HepG2 (cell line): ENCODE results near the gene BICDL2. TPM values are rescaled to one million over a fixed set of nuclear protein-coding genes. Genes with fewer than 3 reads are reported as not detected.

ENCODE experiments used
- AGO1 ChIP-seq: fragments of 200-400 bp; formaldehyde crosslinking; IDR thresholded peaks from 2 replicates; pipeline ENCODE4 v1.6.1; 2017; ENCODE audit warnings: mild to moderate bottlenecking, low read depth, low read length, moderate library complexity; ENCODE audit not compliant: poor library complexity, severe bottlenecking
- CBFB ChIP-seq: sonication (generic); formaldehyde crosslinking; IDR thresholded peaks from 2 replicates; pipeline ENCODE4 v1.4.0; 2020; ENCODE audit warnings: missing genetic modification reagents
- CBX1 ChIP-seq: IDR thresholded peaks from one replicate; pipeline ENCODE4 v1.6.1; 2016; ENCODE audit warnings: antibody characterized with exemption, low read depth
- KDM1A ChIP-seq: IDR thresholded peaks from 2 replicates; pipeline ENCODE4 v1.6.1; 2016; ENCODE audit warnings: missing compliant biosample characterization
- NFIB ChIP-seq: sonication (generic); formaldehyde crosslinking; IDR thresholded peaks from 2 replicates; pipeline ENCODE4 v1.9.0; 2021; ENCODE audit warnings: missing genetic modification reagents, mild to moderate bottlenecking, borderline replicate concordance
- PRDM4 ChIP-seq: sonication (generic); formaldehyde crosslinking; IDR thresholded peaks from 2 replicates; pipeline ENCODE4 v1.9.0; 2021; ENCODE audit warnings: missing genetic modification reagents, borderline replicate concordance
- RFXAP ChIP-seq: sonication (generic); formaldehyde crosslinking; IDR thresholded peaks from 2 replicates; pipeline ENCODE4 v1.4.0; 2020; ENCODE audit warnings: missing genetic modification reagents, borderline replicate concordance
- SIX4 ChIP-seq: sonication (generic); formaldehyde crosslinking; IDR thresholded peaks from 2 replicates; pipeline ENCODE4 v1.4.0; 2020; ENCODE audit warnings: missing genetic modification reagents
- SMYD3 ChIP-seq: sonication (generic); formaldehyde crosslinking; IDR thresholded peaks from 2 replicates; pipeline ENCODE4 v1.8.1; 2023; ENCODE audit warnings: mild to moderate bottlenecking, missing genetic modification reagents
- ZNF3 ChIP-seq: IDR thresholded peaks from 2 replicates; pipeline ENCODE4 v1.7.0; 2017; ENCODE audit warnings: inconsistent platforms
- ZNF354B ChIP-seq: sonication (generic); formaldehyde crosslinking; IDR thresholded peaks from 2 replicates; pipeline ENCODE4 v1.8.0; 2022; ENCODE audit warnings: mild to moderate bottlenecking, missing genetic modification reagents
- ZNF740 ChIP-seq: sonication (generic); formaldehyde crosslinking; IDR thresholded peaks from 2 replicates; pipeline ENCODE4 v1.4.0; 2020; ENCODE audit warnings: missing genetic modification reagents
- polyA plus RNA-seq, 8 experiments: library from polyadenylated mRNA; depleted of rRNA in 3 of 8; stranded (reverse) in 7 of 8; unstranded in 1 of 8; fragments of >200 nt; fragmentation: Illumina TruSeq in 4 of 8; extraction: Trizol in 4 of 8; gene quantifications; 2 replicates each; pipeline versions ENCODE4 v1.2.1 to v1.2.3, GENCODE V29; 2011 to 2016; ENCODE audit warnings: low read depth in 4 of 8, missing spikeins in 1 of 8, mixed read lengths in 1 of 8; ENCODE audit not compliant: insufficient read depth in 1 of 8
- total RNA-seq, 5 experiments: library from RNA; depleted of rRNA; stranded (reverse); fragments of >200 nt; fragmentation: Illumina TruSeq; extraction: Trizol; gene quantifications; 2 replicates each; pipeline ENCODE4 v1.2.3, GENCODE V29; 2016; ENCODE audit warnings: low read depth in 1 of 5
- TF ChIP-seq, protein P1 (sequence below): sonication (generic); formaldehyde crosslinking; IDR thresholded peaks from 2 replicates; pipeline ENCODE4 v1.4.0; 2020; ENCODE audit warnings: missing genetic modification reagents, borderline replicate concordance
- TF ChIP-seq, protein P2 (sequence below): sonication (generic); formaldehyde crosslinking; IDR thresholded peaks from 2 replicates; pipeline ENCODE4 v1.5.0; 2020; ENCODE audit warnings: missing genetic modification reagents
- TF ChIP-seq, protein P3 (sequence below): sonication (generic); formaldehyde crosslinking; IDR thresholded peaks from 2 replicates; pipeline ENCODE4 v1.4.0; 2020; ENCODE audit warnings: low read depth, missing genetic modification reagents
- TF ChIP-seq, protein P4 (sequence below): sonication (generic); formaldehyde crosslinking; IDR thresholded peaks from 2 replicates; pipeline ENCODE4 v1.9.0; 2022; ENCODE audit warnings: low read depth, missing genetic modification reagents

BICDL2 gene
- total and polyA plus RNA-seq, 2 of the 13 experiments (the other 11 are each of a cell fraction or from before 2014, with no cell fraction given): 0.12 TPM; not detected in 1

DNA sequence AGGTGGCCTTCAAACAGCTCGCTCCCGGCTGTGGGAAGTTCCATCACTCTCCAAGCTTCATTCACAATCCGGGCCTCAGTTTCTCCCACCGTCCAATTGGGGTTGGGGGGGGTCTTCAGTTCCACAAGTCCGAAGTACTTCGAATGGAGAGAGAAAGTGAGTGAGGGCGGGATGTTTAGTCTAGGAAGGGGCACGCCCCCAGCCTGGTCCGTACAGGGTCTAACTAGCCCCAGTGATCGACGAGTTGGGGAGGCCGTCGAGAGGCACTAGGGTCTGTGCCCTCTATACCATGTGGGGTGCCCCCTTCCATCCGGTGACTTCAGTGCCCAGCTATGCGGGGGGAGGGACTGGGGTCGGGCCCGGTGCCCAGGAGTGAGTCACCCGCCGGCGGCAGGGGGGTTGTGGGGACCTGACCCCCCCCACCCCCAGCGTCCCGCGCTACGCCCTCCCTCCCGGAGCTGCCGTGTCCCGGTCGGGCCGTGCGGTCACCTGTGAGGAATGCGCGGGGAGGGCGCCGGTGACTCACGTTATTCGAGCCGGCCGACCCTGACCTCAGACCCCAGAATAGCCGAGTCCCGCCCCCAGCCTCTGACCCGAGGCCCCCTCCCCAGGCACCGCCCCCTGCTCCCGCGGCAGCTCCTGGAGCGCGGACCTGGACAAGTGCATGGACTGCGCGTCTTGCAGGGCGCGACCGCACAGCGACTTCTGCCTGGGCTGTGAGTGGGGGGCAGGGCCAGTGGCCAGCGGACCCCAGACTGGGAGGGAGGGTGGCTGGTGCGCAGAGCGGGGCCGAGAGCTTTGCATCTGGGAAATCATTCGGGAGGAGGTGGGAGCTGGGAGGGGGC is 15.9 kb downstream of the BICDL2 start (continued):
- TF ChIP-seq PRDM4 (CRISPR knock-in tag) (no peak), CBFB (CRISPR knock-in tag) (peak; percentile 45; the same call in 1 of the 2 replicates), SMYD3 (CRISPR knock-in tag) (0 out of 2 replicates have a peak, but pooled peaks have one; percentile 28), ZNF3 (CRISPR knock-in tag) (no peak), CBX1 (no peak), ZNF740 (CRISPR knock-in tag) (peak; percentile 83), KDM1A (CRISPR knock-in tag) (no peak), ZNF354B (no peak), SIX4 (no peak), RFXAP (CRISPR knock-in tag) (peak; percentile 54; the same call in 1 of the 2 replicates), AGO1 (peak; percentile 70), NFIB (CRISPR knock-in tag) (no peak)
- TF ChIP-seq, protein P1, sequence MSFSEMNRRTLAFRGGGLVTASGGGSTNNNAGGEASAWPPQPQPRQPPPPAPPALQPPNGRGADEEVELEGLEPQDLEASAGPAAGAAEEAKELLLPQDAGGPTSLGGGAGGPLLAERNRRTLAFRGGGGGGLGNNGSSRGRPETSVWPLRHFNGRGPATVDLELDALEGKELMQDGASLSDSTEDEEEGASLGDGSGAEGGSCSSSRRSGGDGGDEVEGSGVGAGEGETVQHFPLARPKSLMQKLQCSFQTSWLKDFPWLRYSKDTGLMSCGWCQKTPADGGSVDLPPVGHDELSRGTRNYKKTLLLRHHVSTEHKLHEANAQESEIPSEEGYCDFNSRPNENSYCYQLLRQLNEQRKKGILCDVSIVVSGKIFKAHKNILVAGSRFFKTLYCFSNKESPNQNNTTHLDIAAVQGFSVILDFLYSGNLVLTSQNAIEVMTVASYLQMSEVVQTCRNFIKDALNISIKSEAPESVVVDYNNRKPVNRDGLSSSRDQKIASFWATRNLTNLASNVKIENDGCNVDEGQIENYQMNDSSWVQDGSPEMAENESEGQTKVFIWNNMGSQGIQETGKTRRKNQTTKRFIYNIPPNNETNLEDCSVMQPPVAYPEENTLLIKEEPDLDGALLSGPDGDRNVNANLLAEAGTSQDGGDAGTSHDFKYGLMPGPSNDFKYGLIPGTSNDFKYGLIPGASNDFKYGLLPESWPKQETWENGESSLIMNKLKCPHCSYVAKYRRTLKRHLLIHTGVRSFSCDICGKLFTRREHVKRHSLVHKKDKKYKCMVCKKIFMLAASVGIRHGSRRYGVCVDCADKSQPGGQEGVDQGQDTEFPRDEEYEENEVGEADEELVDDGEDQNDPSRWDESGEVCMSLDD (CRISPR knock-in tag): peak; percentile 95
- TF ChIP-seq, protein P2, sequence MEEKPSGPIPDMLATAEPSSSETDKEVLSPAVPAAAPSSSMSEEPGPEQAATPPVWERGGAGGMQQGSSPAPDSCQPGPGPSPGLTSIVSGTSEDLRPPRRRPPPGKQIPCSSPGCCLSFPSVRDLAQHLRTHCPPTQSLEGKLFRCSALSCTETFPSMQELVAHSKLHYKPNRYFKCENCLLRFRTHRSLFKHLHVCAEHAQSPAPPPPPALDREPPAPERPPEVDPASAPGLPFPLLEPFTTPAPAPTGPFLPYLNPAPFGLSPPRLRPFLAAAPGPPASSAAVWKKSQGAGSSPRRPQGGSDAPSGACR: peak; percentile 90
- TF ChIP-seq, protein P3, sequence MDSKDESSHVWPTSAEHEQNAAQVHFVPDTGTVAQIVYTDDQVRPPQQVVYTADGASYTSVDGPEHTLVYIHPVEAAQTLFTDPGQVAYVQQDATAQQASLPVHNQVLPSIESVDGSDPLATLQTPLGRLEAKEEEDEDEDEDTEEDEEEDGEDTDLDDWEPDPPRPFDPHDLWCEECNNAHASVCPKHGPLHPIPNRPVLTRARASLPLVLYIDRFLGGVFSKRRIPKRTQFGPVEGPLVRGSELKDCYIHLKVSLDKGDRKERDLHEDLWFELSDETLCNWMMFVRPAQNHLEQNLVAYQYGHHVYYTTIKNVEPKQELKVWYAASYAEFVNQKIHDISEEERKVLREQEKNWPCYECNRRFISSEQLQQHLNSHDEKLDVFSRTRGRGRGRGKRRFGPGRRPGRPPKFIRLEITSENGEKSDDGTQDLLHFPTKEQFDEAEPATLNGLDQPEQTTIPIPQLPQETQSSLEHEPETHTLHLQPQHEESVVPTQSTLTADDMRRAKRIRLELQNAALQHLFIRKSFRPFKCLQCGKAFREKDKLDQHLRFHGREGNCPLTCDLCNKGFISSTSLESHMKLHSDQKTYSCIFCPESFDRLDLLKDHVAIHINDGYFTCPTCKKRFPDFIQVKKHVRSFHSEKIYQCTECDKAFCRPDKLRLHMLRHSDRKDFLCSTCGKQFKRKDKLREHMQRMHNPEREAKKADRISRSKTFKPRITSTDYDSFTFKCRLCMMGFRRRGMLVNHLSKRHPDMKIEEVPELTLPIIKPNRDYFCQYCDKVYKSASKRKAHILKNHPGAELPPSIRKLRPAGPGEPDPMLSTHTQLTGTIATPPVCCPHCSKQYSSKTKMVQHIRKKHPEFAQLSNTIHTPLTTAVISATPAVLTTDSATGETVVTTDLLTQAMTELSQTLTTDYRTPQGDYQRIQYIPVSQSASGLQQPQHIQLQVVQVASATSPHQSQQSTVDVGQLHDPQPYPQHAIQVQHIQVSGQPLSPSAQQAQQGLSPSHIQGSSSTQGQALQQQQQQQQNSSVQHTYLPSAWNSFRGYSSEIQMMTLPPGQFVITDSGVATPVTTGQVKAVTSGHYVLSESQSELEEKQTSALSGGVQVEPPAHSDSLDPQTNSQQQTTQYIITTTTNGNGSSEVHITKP (CRISPR knock-in tag): 0 out of 2 replicates have a peak, but pooled peaks have one; percentile 26
- TF ChIP-seq, protein P4, sequence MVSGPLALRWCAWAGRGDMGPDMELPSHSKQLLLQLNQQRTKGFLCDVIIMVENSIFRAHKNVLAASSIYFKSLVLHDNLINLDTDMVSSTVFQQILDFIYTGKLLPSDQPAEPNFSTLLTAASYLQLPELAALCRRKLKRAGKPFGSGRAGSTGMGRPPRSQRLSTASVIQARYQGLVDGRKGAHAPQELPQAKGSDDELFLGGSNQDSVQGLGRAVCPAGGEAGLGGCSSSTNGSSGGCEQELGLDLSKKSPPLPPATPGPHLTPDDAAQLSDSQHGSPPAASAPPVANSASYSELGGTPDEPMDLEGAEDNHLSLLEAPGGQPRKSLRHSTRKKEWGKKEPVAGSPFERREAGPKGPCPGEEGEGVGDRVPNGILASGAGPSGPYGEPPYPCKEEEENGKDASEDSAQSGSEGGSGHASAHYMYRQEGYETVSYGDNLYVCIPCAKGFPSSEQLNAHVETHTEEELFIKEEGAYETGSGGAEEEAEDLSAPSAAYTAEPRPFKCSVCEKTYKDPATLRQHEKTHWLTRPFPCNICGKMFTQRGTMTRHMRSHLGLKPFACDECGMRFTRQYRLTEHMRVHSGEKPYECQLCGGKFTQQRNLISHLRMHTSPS (CRISPR knock-in tag): peak; percentile 99
